Measurements from ENCODE around the gene HMSD. TPM values are rescaled to one million over a fixed set of nuclear protein-coding genes. Genes with fewer than 3 reads are reported as not detected.
"Not testable (repeated sequence)": the region's sequence is repeated elsewhere in the genome, so short reads cannot be mapped to it uniquely, and the experiment has no call there.

The HMSD gene
- total RNA-seq: not detected

- peak in 1 of 3 donors; percentile 38 for DNase-seq (ENCODE audit: low read depth in 2 of 3, low spot score in 2 of 3)
Observed at GRCh38 chr18:63949068-63949737, at the start of gene HMSD. TSS of gene HMSD (plus strand) at chr18:63949301. CDS start at chr18:63953456, 4,155 bp downstream.

GRCh38 chr18:63903851-63904570 lies 45.1 kb upstream of the HMSD start:
- no peak for DNase-seq (ENCODE audit: low read depth in 2 of 3, low spot score in 2 of 3)

GRCh38 chr18:63904694-63905093 lies 44.4 kb upstream of the HMSD start:
- DNase-seq (ENCODE audit: low read depth in 2 of 3, low spot score in 2 of 3): no peak

- DNase-seq (ENCODE audit: low read depth in 2 of 3, low spot score in 2 of 3): no peak
Observed at GRCh38 chr18:63905361-63905760, 43.7 kb upstream of the HMSD start.

DNA sequence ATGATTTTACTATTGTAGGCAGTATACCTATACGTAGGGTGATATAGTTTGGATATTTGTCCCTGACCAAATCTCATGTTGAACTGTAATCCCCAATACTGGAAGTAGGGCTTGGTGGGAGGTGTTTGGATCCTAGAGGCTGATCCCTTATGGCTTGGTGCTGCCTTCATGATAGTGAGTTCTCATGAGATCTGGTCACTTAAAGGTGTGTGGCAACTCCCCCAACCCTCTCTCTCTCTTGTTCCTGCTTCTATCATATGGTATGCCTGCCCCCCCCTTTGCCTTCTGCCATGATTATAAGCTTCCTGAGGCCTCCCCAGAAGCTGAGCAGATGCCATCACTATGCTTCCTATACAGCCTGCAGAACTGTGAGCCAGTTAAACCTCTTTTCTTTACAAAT lies 43.0 kb upstream of the HMSD start:
- DNase-seq (ENCODE audit: low read depth in 2 of 3, low spot score in 2 of 3): no peak

GRCh38 chr18:63907664-63908063 lies 41.4 kb upstream of the HMSD start, which contains the start of gene SERPINB10:
TSS of gene SERPINB10 (plus strand) at chr18:63907958. CDS start at chr18:63915511, 7,553 bp downstream.
- no peak for DNase-seq (ENCODE audit: low read depth in 2 of 3, low spot score in 2 of 3)

DNA sequence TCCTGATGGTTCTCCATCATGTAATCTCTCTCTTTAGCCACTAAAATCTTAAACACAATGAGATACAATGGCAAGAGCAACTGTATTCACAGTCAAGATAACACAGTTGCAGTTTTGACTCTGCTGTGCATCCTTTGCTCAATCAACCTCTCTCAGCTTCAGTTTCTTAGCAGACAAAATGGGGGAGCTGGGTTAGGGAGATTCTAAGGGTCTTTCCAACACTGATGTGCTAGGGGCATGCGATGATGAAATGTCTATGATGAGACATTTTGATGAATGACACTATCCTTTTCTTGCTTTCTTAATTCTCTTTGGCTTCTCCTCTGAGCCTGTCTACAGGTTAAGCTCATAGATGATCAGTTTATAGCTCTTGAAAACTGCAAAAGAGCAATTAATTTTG lies 40.2 kb upstream of the HMSD start:
- DNase-seq (ENCODE audit: low read depth in 2 of 3, low spot score in 2 of 3): no peak

DNA sequence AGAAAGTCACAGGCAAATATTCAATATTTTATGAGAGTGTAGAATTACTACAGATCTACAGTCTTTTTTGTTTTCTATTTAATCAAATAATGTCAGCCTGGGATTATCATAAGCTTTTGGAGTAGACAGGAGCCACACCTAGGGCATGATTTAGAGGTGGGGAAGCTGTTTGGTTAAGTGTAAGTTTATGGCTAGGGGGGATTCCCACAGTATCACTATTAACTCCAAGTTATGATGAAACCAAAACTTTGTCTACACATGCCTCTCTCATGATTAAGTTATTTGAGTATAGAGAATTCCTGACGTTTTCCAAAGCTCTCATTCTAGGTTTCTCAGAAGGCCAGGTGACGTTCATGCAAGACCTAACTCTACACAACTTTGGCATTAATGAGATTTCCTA lies 39.2 kb upstream of the HMSD start:
- no peak for DNase-seq (ENCODE audit: low read depth in 2 of 3, low spot score in 2 of 3)

DNA sequence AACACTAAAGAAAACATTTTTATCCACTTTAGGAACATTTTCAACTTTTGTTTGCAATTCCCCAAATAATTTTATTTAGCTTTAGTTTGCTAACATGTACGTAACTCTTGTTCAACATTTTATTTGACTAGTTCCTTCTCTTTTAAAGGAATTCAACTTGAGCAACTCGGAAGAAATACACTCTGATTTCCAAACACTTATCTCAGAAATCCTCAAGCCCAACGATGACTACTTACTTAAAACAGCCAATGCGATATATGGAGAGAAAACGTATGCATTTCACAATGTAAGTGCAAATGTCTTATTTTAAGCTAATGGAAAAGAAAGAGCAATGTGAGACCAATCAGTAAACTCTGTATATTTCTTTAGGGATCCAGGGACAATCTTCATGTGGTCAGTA lies 31.3 kb upstream of the HMSD start:
- no peak for DNase-seq (ENCODE audit: low read depth in 2 of 3, low spot score in 2 of 3)

DNA sequence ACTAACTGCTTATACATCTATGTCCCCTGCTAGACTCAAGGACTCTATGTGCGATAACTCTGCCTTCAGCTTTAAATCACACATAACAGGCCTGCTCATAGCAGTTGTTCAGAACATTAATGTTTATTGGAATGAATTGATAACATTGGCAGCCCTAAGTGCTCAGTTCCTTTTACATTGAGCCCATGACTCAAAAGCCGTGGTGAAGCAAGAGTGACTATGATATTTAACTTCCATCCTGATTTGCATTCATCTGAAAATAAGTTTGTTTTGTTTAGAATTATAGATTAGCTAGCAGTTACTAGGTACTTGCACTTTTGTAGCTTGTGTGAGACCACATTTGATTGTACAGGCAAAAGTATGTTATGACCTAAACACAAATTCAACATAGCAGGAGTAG lies 27.1 kb upstream of the HMSD start:
- DNase-seq (ENCODE audit: low read depth in 2 of 3, low spot score in 2 of 3): no peak

DNA sequence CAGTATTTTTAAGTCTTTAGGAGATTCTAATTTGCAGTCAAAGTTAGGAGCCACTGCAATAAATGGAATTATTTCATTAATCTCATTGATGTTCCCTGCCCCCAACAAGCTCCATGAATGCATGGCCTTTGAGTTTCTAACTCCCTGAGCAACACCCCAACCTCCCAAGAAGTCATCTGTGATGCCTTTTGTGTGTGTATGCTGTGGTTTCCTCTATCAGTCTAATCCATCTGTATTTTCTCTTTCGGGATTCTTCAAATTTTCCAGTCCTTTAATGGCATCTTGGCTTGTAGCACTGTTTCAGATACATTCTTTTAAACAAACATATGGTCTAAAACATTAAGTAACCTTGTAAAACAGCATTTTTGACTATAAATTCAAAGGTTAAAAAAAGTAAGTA lies 24.6 kb upstream of the HMSD start:
- DNase-seq (ENCODE audit: low read depth in 2 of 3, low spot score in 2 of 3): no peak

DNA sequence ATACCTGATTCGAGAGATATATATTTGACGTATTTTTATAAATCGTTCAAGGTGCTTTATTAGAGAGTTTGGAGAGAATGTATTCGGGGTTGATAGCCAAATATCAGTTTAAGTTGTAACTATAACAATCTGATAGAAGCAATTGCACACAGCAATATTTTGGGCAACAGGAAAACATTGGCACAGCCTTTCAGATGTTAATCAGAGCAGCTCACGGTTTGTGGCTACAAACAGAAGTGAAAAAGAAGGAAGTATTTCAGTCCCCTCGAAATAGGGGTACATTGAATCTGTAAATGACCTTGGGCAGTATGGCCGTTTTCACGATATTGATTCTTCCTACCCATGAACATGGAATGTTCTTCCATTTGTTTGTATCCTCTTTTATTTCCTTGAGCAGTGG lies 20.8 kb upstream of the HMSD start:
- peak in 1 of 3 donors; percentile 64 for DNase-seq (ENCODE audit: low read depth in 2 of 3, low spot score in 2 of 3)

DNA sequence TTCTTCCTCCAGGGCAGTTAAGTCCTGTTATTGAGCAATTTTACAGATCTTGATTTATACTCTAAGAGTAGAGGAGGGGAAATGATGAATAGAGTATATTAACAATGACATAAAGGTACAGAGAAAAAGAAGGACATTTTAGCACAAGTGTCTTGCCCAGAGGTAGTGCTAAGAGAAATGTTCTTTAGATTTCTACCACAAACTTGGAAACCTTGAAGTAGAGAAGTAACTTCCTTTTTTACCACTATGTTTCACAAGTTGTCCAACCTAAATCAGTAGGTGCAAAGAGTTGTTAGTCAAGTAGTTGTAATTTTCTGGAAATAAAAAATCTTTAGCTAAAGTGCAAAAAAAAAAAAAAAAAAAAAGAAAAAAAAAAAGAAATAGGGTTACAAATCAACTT lies 19.7 kb upstream of the HMSD start:
- peak in 1 of 3 donors; percentile 29 for DNase-seq (ENCODE audit: low read depth in 2 of 3, low spot score in 2 of 3)

DNA sequence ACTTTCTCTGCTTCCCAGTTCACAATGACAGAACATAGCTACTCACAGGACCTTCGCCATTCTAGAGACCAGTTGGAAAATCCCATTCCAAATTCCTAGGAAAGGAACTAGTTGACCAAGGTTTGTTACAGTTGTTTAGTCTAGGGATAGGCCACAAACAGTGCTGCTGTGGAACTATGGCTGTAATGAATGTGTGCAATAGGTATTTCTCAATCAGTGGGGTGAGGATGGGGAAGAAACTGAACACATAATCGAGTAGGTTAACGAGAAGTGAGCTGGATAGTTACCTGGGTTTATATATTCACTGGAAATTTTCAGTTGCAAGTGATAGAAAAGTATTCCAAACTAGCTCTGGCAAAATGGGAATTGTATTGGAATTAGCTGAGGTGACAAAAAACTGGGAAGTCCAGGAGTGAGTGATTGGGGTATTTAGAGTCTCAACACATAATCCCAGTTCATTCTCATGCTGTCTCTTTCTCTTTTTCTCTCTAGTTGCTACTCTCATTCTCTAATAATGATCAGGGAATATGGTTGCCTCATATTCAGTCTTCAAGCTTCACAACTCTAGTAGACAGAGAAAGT lies 18.2 kb upstream of the HMSD start:
- no peak for DNase-seq (ENCODE audit: low read depth in 2 of 3, low spot score in 2 of 3)

GRCh38 chr18:63936156-63936931 lies 12.8 kb upstream of the HMSD start:
- peak; percentile 10 to 86 (median 76) for DNase-seq (ENCODE audit: low read depth in 2 of 3, low spot score in 2 of 3)

DNA sequence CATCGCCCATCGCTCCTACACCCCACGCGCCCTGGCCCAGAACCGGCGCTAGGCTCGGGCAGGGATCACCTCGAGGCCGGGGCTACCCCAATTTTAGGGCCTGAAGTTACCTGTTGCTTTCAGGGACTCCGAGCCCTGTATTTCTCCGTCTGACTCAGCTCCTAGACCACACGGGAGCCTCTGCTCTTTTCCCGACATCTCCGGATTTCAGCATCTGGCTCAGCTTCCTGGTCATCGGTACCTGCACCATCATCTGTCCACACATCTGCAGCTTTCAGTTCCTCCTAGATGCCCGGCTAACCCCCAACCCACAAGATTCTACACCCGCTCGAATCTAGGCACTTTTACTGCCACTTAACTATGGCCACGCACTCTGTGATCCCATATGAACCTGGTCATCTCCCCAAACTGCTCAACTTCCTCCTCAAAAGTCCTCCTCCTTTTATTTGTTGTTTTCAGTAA lies 12.1 kb upstream of the HMSD start:
- no peak for DNase-seq (ENCODE audit: low read depth in 2 of 3, low spot score in 2 of 3)

DNA sequence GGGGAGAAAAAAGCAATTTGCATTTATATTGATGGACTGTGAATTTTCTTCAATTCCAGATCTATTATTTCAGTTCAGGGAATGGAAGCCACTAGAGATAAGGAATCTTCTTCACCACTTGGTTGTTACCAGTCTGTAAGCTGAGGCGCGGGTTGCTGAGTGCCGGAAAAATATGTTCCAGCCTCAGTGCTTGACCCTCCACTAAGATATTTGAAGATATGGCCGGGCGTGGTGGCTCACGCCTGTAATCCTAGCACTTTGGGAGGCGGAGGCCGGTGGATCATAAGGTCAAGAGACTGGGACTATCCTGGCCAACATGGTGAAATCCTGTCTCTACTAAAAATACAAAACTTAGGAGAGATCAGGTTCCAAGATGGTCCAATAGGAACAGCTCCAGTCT lies 9.1 kb upstream of the HMSD start:
- DNase-seq (ENCODE audit: low read depth in 2 of 3, low spot score in 2 of 3): no peak

DNA sequence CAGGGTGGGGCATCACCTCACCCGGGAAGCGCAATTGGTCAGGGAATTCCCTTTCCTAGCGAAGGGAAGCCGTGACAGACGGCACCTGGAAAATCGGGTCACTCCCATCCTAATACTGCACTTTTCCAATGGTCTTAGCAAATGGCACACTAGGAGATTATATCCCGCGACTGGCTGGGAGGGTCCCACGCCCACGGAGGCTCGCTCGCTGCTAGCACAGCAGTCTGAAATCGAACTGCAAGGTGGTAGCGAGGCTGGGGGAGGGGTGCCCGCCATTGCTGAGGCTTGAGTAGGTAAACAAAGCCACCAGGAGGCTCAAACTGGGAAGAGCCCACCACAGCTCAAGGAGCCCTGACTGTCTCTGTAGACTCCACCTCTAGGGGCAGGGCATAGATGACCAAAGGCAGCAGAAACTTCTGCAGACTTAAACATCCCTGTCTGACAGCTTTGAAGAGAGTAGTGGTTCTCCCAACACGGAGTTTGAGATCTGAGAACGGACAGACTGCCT lies 8.5 kb upstream of the HMSD start:
- not testable (repeated sequence) for DNase-seq (ENCODE audit: low read depth in 2 of 3, low spot score in 2 of 3)

DNA sequence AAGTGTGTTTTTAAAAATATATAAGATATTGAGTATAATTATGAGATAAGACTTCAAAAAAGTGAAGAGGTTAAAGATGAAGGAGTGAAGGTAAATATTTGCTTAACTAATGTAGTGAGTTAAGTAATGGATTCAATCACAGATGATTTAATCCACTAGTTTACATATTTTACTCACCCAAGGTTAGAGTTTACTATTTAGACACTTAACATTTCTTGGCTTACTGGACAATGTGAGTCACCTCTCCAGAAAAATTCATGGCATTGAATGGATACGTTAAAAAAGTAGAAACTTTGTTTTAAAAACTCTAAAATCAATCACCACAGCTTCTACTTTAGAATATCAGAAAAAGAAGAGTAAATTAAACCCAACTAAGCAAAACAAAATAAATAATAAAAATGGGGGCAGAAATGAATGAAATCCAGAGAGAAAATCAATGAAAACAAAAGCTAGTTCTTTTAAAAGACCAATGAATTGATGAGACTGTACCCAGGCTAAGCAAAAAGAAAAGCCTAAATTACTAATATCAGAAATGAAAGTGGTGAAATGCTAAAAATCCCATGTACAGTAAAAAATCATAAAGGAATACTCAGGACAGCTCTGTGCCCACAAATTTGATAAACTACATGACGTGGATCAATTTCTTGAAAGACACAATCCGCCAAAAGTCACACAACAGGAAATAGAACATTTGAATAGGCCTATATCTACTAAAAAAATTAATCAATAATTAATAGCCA lies 1.9 kb upstream of the HMSD start:
- DNase-seq (ENCODE audit: low read depth in 2 of 3, low spot score in 2 of 3): no peak

DNA sequence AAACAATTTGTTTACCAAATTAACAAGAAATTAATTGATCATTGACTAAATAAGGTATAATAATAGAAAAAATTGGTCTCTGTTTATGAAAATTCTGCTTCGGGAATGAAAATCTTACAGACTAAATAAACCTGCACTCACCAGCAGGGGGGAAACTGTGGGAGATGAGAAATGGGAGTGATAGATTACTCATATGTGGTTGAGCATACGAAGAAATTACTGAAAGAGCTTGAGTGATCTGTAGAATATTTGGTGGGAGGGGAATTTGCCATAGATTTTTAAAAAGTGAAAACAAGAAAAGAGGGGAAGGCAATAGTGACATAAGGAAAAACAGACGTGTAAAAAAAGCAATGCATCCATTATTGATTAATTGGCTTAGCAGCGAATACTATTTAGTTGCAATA lies 2.2 kb downstream of the HMSD start:
- no peak for DNase-seq (ENCODE audit: low read depth in 2 of 3, low spot score in 2 of 3)

Measured in hematopoietic multipotent progenitor cell (in vitro differentiated cells).